GM12891 (cell line): ENCODE data around the gene KEL.

Experiments used
- PAX5 ChIP-seq: IDR thresholded peaks from 2 replicates; pipeline ENCODE4 v1.6.1; 2011; ENCODE audit warnings: low read length, moderate library complexity, mild to moderate bottlenecking; ENCODE audit not compliant: insufficient read depth, severe bottlenecking
- POLR2A ChIP-seq: IDR thresholded peaks from 2 replicates; pipeline ENCODE4 v1.6.1; 2011; ENCODE audit warnings: low read depth, low read length, control low read depth
- POLR2AphosphoS5 ChIP-seq: IDR thresholded peaks from 2 replicates; pipeline ENCODE4 v1.6.1; 2011; ENCODE audit warnings: low read depth, low read length, control low read depth
- SPI1 ChIP-seq: IDR thresholded peaks from 2 replicates; pipeline ENCODE4 v1.6.1; 2011; ENCODE audit warnings: low read depth, low read length, control low read depth
- TAF1 ChIP-seq: IDR thresholded peaks from 2 replicates; pipeline ENCODE4 v1.6.1; 2011; ENCODE audit warnings: low read depth, low read length, control low read depth

DNA sequence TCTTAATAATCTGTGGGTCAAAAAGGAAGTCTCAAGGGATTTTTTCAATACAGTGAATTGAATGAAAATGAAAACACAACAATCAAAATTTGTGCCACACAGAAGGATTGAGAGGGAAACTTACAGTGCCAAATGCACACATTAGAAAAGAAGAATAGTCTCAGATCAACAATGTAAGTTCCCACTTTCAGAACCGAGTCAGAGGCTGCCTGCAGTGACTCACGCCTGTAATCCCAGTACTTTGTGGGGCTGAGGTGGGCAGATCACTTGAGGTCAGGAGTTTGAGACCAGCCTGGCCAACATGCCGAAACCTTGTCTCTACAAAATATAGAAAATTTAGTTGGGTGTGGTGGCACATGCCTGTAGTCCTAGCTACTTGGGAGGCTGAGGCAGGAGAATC, 12.5 kb upstream of the KEL start:
- TF ChIP-seq POLR2A (no peak), TAF1 (no peak), POLR2AphosphoS5 (no peak), PAX5 (no peak), SPI1 (no peak)
